AG08396 (cell line): ENCODE results near the gene KITLG.
"Not testable (repeated sequence)": the region's sequence is repeated elsewhere in the genome, so short reads cannot be mapped to it uniquely, and the experiment has no call there.

Experiments used
- DNase-seq: peaks from one replicate; pipeline ENCODE4 v3.0.0; 2012; ENCODE audit warnings: low spot score, mixed read lengths

KITLG gene

GRCh38 chr12:88575361-88575970 lies 4.8 kb downstream of the KITLG start:
- no peak for DNase-seq

- no peak for DNase-seq
These were observed 6.0 kb downstream of the KITLG start for GRCh38 chr12:88574278-88574677.

GRCh38 chr12:88573583-88573982 lies 6.7 kb downstream of the KITLG start:
- DNase-seq: no peak

DNA sequence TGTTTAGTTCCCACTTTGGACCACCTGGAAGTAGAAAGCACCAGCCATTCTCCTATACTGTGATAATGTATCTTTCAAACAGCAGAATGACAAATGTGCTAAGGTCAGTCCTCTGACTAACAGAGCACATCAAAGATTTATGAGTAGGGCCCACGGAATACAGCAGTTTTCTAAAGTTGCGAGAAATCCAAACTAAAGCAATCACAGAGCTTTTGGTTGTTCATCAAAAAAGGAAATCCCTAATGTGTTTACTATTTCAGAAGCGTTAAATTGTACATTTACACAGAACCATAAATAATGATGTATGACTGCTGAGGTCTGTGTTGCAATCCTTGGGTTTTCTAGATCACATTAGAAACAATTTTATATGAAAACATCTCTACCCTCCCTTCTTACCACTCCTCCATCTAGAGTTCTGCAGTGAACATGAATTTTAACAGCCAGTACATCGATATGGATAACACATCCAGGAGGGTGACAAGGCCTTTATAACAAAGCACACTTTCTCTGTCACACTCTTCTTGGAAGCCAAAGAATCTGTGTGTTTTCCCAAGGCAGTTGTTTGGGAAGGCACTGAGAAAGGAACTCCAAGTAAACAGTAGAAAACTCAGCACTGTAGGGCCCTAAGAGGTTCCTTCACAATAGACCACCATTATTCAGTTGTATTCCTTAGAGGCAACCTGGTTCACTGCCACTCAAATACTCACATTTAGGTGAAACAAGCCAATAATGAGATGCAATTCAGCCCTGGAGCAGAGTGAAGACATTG lies 7.3 kb downstream of the KITLG start:
- DNase-seq: no peak

GRCh38 chr12:88571543-88571942 lies 8.7 kb downstream of the KITLG start:
- no peak for DNase-seq

GRCh38 chr12:88570103-88570502 lies 10.2 kb downstream of the KITLG start:
- no peak for DNase-seq

DNA sequence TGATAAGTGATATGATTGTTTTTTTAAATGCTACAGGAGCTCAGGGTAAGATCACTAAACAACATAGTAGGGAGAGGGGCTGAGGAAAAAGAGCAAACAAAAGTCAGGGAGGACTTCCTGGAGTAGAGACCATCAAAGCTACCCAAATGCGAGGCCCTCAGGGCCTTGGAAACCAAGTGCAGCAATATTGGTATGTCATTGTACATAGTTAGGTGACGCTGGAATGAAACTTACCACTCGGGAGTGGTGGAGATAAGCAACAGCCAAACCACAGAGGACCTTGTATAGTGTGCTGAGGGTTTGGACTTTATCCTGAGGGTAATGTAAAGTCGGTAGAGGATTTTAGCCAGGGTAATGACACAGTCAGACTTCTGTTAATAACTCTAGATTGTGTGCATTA lies 13.8 kb downstream of the KITLG start:
- DNase-seq: no peak

DNA sequence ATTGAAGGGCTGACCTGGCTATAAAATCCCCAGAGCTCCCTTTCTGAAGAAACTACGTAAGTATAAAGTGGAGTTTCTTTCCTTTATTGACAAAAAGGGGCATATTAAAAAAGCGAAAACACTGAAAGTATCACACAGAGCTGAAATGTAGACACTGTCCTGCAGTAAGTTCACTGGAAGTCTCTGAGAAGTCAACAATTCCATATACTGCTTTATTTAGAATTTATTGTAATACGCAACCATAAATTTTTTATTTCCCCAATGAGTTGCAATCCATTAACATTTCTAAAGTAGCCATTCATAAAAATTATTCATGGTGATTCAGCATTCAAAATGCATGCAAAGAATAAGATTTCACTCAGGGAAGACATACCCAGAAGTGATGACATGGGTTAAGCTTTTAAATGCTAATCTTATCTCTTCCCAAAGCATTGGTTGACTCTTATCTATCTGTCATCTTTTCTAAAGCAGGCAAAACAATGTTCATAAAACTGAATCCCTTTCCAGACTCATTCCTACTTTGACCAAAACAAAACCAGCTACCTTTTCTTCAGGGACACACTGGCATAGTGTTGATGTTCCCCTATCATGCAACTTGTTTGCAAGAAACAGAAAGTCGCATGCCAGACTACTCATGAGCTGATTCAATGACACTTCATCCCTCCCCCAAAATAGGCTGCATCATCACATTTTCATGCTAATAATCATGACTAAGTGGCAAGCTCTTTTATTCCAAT lies 17.3 kb downstream of the KITLG start:
- no peak for DNase-seq

GRCh38 chr12:88562151-88562550 lies 18.1 kb downstream of the KITLG start:
- DNase-seq: no peak

DNA sequence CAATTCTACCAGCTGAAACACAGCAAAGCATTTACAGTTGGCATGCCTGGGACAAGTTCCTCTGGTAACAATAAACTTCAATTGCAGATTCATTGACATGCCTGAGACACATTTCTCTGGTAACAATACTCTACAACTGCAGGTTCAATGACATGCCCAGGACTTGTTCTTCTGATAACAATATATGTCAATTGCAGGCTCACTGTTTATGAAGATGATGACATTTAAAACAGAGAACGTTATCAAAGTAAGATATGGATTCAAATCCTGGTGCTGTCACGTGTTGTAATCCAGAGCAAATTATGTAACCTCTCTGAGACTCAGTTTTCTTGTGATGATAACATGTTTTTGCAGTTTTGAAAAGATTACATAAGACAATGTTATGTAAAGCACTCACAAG lies 20.5 kb downstream of the KITLG start:
- no peak for DNase-seq

DNA sequence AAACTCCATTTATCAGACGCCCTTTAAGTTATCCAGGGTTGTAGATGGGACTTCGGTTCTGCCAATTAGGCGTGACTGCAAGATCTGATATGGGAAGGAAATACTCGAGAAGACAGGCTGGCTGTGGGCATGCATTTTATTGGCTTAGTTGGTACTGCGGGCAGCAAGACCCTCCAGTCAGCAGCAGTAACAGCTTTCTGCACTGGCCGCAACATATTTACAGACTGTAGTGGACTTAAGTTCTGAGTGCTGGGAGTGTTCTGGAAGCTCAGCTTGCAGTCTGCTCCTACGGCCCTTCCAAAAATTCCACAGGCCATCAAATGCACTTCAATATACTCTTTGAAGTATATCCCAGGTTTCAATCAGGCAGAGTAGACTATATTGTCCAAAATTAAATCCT lies 21.1 kb downstream of the KITLG start:
- no peak for DNase-seq

- DNase-seq: no peak
These were observed 21.9 kb downstream of the KITLG start for GRCh38 chr12:88558340-88558867.

DNA sequence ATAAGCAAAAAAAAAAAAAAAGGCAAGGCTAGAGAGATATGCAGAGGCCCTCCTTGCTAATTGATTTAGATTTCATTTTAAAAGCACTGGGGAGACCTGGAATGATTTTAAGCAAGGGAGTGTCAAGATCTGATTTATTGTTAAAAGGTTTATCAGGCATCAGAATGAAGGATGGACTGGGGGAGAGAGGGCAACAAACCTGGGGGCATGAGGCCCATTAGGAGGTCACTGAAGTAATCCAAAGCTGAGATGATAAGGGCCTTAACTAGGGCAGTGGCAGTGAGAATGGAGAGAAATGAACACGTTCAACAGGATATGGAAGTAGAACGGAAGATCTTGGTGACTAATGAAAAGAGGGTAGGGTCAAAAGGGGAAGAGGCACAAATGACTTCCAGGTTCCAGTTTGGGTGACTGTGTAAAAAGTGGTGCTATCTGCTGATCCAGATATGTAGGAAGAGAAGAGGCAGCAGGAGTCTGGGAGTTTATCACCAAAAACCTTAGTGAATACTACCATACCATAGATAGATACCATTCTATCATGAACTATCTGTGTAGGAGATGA lies 24.0 kb downstream of the KITLG start:
- no peak for DNase-seq

GRCh38 chr12:88553941-88554658 lies 26.2 kb downstream of the KITLG start:
- no peak for DNase-seq

GRCh38 chr12:88552610-88553079 lies 27.6 kb downstream of the KITLG start:
- no peak for DNase-seq

DNA sequence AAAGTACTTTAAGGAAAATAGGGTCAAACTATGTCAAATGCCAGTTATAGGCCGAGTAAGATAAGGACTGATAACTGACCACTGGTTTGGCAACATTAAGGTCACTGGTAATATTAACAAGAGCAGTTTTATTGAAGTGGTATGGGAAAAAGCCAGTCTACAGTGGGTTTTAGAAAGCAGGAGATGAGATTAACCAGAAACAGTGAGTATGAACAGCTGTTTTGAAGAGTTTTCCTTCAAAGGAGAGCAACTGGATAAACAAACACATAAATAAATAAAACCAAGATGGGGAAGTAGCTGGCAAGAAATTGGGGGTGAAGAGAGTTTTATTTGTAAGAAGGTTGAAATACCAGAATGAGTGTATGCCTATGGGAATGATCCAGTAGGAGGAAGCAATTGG lies 30.3 kb downstream of the KITLG start:
- DNase-seq: no peak

- DNase-seq: not testable (repeated sequence)
These were observed 32.3 kb downstream of the KITLG start for GRCh38 chr12:88547949-88548348.

DNA sequence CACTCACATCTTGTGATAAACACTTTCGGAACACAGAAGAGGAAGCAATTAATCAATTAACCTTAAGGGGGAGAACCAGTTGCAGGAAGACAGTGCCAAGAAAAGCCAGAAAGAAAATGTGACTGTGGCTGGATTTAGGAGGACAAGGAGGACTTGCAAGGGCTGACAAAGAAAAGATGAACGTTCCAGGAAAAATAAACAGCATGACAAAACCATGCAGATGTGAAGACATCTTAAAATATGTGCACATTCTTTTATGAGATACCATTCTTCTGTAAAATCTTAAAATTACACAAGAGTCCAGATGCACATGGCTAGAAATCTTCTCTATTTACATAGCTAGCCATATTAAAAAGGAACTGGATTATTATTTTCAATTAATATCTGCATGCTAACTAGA lies 33.4 kb downstream of the KITLG start:
- no peak for DNase-seq

- no peak for DNase-seq
These were observed 34.0 kb downstream of the KITLG start for GRCh38 chr12:88546226-88546625.

DNA sequence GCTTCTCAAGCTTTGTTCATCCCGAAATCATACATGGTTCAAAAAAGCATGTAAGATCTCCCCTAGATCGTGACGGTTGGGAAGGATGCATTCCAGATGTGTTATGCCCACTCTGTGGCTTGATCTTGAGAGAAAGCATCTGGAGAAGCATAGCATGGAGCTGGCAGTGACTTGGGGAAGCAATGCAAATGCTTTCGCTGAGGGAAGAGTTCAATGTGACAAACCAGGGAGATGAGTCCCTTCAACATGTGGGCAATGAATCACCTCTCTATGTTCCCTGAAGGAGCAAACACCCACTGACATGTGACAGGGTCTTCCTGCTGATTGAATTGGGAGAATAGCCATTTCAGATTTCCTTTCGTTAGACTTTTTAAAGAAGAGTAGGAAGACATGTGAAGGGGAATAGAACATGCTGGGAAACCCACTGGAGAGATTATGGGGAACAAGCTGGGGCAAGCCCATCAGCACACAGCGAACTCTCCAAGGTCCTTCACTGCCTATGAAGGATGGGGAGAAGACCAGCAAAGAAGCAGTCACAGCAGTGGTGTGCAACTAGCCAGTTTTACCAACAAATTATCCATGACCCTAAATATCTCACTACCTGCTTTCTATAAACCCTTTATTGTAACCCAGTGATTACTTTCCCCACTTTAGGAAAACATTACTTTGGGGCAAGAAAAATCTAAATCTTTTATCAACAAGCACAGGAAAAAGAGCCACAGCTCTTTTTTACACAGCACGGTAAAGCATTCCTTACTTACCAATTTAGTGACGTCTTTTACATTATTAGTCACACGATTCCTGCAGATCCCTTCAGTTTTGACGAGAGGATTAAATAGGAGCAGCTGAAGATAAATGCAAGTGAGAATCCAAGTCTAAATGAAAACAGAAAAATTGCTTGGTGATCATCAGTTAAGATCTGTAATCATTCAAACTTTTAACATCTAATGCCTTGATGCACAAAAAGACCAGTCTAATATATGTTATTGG lies 35.0 kb downstream of the KITLG start:
- peak; percentile 13 for DNase-seq

DNA sequence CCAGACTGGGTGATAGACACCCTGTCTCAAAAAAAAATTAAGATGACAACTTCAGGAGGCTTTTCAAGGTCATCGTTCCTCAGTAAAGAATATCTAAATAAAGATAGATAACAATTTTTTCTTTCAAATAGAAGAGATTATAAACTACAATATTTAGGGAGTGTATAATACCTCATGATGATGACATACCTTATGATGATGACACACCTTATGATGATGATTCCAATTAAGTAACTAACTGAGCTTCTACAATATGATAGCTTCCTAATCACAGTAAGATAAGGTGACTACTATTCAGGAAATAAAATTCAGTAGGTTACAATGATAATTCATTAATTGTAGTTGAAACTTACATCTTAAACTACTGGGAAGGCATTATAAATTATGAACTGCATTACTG lies 40.4 kb downstream of the KITLG start:
- DNase-seq: no peak
